M059J (cell line): Measurements from ENCODE around the gene GALNT18. TPM values are rescaled to one million over a fixed set of nuclear protein-coding genes. Genes with fewer than 3 reads are reported as not detected.
A peak's percentile ranks its signal among the peaks of the same experiment; 100 is the strongest.

Experiments
- DNase-seq: peaks from one replicate; pipeline ENCODE4 v3.0.0-alpha.2; 2012; ENCODE audit warnings: low read depth
- total RNA-seq: library from RNA; depleted of rRNA; stranded (reverse); fragments of >200 nt; shearing (Covaris generic); gene quantifications from 2 replicates; pipeline ENCODE4 v1.2.3, GENCODE V29; 2014

The GALNT18 gene
- total RNA-seq, 1 experiment from 2014 or later, result 0.64 TPM

DNA sequence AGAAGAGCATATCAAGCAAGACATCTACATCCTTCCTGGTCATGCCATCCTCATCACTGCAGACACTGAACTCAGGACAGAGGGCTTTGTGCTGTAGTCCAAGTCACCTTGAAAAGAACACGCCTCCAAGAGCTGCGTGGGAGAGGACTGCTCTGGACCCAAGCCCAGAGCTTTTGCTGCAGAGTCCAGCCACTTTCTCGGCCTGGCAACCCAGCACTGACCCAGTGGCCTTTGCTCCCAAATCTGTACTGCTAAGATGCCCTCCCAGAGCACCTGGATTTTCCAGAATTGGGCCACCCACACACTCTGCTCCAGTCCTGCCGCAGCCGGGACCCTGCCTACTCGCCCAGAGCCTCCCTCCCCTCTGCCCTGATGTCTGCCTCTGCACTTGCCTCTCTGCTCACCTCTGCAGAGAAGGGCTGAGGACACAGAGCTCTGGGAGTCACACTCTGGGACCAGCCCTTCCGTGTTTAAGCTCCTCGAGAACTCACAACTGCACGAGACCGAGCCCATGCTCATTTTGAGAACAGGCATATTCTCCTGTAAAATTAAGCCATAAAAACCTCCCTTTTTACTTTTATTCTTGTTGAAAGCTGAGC lies 185.0 kb downstream of the GALNT18 start:
- no peak for DNase-seq

DNA sequence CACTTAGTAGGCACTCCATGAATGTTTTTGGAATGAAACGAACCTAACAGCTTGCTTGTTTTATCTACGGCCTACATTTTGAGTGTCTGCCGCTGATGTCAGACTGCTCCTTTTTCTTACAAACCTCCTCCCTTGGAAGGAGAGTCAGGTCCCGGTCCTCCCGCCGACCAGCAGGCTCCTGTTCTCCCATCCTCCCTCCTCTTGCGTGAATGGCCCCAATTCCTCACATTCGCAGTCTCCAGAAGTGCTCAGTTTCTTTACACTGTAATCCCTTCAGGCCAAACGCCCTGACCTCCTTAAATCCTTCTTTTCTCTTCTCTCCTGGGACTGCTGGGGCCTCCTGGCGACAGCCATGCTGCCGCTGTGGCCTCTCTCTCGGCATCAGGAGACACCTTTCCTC lies 186.2 kb downstream of the GALNT18 start:
- DNase-seq, result no peak

DNA sequence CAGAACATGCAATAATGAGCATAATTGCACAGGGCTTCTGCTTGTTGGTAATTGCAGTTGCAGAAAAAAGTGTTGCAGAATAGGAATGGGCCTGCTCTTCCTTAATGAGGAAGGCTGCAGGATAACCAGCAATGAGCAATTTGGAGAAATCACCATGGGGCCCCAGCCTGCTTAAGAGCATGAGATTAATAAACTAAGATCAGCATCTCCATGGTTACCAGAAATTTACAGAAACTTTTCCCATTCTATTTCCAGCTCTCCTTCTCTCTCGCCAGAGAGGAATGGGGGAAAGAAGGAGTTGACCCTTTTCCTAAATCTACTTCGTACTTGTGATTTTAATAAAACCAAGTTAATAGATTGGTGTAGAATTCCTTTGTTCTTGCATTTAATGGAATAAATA lies 187.8 kb downstream of the GALNT18 start:
- DNase-seq, result no peak

DNA sequence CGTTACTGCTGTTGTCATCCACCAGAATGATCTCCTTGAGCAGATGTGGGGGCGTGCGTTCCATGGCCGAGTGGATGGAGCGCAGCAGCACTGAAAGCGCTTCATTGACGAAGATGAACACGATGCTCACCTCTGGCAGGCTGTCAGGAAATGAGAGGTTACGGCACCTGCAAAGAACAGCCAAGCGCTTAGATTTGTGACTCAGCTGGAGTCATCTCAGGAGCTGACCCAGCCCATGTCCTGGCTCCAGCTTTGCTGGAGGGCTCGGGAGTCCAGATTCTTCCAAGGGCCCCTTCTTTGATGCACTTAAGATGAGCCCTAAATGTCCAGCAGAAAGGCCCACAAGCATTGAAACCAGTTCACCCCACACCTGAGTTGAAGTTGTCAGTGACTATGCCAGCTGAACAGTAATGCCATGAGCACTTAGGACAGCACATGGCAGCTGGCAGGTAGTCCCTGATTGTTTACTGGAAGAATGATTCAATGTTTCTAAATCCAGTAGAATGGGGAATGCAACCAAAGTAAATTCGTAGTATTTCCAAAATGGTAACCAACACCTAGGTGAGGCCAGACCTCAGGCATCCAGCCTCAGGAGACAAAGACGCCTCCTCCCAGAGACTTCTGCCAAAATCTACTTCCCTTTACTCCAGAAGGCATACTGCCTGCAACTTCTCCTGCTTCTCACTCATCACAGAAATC lies 189.0 kb downstream of the GALNT18 start:
- DNase-seq, result no peak

DNA sequence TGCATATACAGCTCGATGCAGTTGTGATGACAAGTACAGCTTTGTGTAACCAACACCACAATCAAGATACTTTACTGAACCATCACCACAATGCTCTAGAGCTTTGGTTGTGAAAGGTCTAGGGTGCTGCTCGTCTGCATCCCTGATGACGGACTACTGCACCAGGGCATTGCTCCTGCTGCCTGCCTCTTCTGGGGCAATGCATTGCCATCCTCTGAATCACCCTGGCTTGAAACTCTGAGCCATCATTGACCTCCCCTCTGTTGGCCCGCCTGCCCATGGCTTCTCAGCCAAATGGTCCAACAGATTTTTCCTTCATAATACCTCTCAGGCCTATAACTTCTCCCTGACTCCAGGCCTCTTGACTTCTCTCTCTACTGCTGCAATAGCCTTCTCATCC lies 191.4 kb downstream of the GALNT18 start:
- peak; percentile 40 for DNase-seq

DNA sequence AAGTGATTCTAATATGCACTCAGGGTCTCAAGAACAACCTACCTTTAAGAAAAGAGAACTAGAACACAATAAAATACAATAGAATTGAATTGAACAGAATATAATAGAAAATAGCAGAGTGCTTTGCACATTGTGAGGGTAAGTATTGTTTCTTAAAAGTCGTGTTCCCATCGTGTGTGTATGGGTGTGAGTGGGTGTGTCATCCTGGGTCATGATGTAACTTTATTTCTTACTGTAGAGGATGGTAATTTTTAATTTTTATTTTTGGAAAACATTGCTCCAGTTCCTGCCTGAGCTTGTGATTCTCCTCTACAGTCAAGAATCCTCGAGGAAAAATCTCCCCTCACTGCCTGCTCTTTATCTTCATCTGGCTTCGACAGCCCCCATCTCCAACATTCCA lies 193.1 kb downstream of the GALNT18 start:
- no peak for DNase-seq

DNA sequence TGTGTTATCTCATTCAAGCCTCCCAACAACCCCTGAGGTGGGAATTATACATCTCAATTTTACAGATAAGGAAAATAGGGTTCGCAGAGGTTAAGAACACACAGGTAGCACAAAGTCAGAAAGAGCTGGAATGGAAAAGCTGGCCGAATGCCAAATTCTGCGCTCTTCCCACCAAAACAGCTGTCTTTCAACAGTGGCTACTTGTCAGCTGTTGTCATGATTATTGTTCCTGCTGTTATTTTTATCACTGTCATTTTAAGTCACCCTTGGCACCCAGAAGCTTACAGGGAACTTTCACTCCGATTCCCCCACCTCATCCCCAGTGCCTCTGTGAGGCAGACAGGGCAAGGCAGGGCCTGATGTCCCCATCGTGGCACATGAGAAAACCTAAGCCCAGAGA lies 194.3 kb downstream of the GALNT18 start:
- no peak for DNase-seq

DNA sequence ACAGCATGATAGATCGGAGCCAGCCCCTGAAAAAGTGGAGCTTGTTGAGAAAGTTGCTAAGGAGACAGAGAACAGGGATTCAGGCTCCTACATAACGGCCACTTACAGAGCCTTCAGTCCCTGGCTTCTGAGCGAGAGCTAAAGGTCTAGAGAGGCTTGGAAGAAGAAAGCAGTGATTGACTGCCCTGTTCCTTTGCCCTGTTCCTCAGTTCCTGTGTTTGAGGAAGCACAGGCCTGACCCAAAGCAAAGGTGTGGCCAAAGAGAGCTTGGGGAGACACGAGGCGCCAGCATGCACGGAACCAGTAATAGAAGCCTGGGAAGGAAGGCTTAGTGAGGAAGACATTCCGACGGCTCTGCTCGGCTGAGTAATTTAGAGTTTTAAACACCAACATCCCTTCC lies 194.7 kb downstream of the GALNT18 start:
- DNase-seq, result no peak

DNA sequence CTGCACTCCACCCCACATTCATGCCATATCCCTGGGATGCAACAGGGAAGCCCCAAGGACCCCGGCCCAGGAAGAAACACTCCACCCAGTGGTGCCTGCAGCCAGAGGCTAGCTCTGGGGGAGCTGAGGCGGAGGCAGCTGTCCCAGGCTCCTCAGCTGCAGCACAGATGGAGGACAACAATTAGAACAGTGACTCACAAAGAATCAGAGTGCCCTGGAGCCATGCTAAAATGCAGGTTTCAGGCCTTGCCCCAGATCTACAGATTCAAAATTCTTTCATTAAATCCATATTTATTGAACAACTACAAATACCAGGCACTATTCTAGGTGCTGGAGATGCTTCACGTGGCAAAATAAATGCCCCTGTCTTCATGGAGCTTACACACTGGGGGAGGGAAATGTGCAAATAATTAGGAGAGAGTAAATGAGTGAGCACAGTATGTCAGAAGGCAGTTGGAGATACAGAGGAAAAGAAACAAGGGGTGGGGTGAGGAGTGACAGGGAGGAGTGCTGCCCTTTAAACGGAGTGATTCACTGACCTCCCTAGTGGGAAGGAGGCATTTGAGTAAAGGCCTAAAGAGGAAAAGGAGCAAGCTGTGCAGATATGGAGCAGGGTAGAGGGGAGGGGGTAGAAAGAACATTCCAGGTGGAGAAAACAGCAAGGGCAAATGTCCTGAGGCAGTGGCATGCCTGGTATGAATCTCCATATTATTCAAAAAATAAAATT lies 195.4 kb downstream of the GALNT18 start:
- DNase-seq, result peak; percentile 27

DNA sequence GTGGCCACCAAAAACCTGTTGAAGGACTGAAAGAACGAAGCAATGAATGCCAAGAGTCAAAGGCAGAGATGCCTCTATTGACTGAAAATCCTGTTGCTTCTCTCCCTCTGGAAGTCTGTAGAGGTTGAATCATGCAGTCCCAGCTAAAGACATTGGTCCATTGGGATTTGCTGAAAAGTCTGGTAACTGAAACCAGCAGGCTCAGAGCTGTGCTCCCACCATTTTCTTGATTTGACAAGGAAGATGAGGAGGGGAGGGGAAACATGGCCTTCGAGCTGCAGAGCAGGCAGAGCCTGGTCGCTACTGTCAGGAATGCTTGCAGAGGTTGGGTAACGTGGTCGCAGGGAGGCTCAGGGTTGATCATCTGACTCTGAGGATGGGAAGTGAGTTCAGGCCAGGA lies 196.0 kb downstream of the GALNT18 start:
- DNase-seq, result no peak

DNA sequence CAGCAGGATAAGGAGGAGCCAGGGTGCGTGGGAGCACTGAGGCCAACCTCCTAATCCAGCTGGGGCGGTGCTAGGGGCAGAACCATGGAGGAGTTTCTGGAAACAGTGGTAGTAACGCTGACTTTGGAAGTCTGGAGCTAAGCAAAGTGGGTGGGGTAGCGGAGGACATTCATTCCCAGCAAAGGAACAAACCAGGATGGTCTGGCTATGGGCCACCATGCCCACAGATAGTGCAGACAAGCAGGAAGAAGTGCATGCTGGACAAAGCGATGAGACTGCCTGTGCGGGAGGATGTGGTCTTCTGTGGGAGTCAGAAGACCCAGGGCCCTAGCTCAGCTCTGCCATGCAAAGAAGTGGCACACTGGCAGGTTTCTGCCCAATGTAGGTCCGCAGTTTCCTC lies 197.1 kb downstream of the GALNT18 start:
- DNase-seq, result no peak

DNA sequence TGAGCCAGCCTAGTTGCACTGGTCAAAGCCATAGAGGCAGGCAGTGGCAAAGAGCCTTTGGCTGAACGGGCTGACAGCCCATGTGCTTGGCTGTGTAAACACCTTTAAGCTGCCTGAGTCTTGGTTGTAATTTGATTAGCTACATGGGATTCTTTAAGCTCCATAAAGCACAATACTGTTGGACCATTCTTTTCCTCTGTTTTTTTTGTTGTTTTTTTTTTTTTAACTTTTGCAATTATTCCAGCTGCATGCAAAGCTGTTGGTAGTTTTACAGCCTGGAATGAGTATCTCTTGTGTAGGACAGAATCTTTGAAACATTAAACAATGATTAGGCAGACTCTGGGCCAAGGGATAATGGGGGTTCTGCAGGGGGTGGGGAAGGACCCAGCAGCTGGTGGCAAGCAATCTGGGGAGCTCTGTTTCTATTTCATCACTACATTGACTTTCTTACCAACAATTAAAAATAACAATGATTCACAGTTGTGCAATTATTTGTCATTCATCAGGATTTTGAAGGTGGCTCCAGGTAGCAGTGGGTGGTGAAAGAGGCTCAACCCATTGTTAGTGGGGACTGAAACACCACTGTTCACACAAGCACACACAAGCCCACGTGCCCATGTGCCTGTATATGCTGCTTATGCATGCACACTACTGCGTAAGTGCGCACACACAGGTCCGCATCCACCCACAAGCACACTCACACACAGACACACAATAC lies 199.2 kb downstream of the GALNT18 start:
- no peak for DNase-seq

DNA sequence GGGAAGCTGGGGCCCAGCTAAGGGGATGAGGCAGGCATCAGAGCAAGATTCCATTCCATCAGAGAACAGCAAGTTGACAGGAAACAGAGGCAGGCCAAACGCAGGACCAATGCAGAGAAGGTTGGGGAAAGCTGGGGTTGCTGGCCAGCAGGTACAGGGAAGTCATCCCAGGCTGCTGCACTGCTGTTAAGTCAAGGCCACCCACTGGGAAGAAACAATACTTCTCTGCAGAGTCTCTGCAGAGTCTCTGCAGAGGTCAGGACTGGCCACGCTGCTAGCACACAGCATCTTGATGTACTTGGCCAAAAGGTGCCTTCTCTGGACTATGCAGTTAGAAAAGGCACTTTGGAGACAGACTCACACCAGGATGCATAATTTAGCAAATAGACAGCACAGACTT lies 200.3 kb downstream of the GALNT18 start:
- no peak for DNase-seq

DNA sequence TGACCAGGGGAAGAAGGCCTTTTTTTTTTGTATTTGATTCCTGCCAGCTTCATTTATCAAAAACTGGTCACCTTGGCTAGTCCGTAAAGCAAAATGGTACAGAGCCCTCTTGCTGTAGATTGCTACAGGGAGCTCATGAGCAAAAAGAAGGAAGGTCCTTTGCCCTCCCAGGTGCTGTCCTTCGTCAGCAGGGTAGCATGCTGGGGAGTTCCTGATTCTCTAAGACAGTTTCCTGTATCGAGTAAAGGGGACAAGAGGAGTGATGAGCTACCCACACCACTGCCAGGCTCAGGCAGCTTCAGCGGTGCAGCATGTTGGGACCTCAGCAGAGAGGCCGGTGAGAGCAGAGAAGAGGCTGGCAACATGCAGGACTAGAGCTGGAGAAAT lies 200.9 kb downstream of the GALNT18 start:
- DNase-seq, result no peak

DNA sequence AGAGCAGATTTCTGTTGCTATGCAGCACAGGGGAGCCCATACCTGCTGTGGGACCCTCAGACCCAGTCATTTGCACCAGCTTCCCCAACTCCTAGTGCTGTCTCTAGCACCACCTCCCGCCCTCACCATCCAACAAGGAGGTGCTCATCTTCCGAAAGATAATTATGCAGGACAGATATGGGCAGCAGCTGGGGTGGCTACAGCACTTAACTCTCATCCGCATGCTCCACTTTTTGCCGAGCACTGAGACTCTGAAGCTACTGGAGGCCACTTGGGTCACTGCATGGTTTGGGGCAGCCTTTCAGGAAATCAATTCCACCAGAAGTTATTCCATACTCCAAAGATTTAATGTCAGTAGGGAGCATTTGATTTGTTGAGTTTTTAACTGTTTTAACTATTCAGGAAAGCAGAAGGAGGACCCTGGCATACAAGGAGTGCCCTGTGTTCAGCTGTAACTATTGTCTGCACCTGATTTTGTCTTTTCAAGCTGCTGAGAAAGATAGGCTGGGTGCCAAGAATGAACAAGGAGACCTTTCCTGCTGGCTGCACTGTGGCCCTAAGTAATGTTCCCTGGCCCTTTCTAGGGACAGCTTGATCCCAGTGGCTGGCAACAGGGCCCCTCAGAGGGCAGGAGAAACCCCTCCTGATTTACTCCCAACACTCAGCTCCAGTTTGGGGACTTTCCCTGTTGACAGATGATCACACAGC lies 201.5 kb downstream of the GALNT18 start:
- DNase-seq, result no peak

DNA sequence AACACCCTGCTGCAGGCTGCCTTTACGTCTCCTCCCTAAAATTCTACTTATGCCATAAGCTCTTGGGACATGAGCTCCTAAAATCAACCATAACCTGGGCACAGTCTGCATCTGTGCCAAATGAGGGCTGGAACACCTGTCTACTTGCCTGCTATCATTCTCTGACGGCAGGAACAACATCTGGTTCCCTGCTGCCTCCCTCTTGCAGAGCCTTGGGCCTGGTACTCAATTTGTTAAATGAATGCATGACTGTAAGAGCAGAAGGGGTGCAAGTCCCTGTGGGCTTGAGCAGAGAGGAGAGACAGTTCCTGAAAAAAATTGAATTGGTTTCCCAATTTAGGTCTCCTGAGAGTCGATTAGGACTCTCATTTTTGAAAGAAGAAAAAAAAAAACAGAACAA lies 202.1 kb downstream of the GALNT18 start:
- DNase-seq, result no peak

DNA sequence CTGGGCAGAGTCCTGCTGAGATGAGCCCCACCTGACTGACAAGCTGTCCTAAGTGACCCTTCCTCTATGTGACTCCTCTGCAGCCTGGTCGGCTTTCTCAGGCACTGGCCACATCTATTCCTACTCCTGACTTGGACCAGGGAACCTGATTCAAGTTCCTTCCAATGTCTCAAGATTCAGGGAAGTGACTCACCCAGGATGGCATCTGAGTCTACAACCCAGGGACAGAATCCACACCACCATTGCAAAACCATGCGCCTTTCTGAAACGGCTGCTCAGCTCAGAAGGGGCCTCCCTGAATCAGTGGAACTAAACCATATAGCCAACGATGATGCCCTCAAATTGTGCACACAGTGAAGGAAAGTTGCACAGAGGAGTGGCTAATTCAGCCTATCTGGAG lies 204.9 kb downstream of the GALNT18 start:
- peak; percentile 84 for DNase-seq

DNA sequence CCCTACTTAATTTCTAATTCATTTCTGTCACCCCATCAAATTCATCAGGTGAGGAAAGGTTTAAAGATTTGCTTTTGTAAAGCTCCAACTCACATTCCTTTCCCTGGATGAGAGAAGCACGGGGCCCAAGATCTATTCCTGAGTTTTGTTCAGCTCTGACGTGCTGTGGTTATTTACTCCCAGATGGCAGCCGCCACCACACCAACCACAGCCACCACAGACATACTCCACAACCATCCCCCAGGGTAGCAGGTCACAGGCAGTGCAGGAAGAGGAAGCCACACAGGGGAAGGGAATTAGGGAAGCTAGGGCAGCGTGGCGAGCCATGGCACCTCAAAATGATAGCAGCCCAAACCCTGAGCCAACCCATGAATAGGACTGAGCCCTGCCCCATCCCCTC lies 205.3 kb downstream of the GALNT18 start:
- DNase-seq, result peak; percentile 88

DNA sequence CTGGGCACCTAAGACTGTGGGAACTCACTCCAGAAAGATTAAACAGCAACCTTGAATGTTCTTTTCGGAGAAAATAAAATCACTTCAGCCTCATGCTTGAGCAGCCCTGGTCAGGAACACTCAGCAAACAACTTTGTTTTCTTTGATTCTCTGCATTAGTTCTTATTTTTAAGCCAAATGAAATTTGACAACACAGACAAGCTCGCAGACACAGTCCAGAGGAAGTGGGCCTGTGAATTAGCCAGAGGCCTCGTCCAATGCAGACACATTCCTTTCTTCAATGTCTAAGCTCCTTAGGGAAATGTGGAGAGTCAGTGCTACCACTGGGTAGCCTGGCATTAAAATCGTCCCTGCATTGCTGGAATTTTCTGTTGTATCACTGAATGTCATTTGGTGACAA lies 205.9 kb downstream of the GALNT18 start:
- DNase-seq, result peak; percentile 26

DNA sequence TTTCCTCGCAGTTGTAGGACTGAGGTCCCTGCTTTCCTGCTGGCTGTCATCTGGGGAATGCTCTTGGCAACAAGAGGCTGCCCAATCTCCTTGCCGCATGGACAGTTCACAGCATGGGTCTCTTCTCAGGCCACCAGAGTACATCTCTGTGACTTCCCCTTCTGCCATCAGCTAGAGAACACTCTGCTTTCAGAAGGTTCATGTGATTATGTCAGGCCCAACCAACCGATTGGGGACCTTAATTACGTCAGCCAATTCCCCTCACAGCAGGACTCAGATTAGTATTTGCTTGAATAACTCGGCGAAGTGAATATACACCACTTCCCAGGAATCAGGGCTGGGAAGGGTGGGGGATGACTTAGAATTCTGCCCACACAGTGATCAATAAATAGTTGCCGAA lies 206.8 kb downstream of the GALNT18 start:
- no peak for DNase-seq

DNA sequence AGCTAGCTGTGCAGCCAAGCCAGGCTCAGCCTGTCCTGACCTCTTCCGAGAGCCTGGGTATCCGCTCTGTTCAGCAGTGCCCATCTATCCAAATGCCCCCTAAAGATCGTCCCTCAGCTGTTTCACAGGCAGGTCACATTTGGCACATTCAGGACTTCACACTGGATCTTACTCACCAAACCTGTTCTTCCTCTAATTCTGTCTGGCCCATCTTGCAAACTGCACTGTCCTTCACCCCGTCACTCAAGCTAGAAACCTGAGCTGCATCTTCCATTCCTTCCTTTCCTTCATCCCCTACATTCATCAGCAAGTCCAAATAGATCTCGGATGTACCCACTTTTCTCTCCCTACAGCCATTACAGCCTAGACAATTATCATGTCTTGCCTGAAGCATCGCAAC lies 208.0 kb downstream of the GALNT18 start:
- DNase-seq, result no peak

DNA sequence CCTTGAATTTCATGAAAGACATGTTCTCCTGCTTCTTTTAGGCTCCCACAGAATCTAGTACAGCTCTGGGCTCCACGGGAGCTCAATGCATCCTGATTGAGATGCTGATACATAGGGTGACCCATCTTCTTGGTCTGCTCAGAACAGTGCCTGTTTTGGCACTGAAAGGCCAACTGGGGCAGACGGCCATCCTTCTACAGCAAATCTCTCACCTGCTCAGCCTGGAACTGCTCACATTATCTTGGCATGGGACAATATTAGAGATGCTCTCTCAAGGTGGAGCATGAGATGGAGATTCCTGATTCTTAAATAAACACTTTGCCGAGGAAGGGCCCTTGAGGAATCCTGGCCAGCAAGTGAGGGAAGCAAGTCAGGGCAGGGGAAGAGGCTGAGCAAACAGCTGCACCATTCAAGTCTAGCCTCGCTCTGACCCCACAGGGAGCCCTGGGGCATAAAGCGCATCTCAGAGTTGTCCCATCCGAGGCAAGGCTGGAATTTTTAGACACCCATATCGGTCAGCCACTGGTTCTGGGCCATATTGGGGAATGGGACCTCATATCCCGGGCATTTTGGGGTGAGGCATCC lies 210.3 kb downstream of the GALNT18 start:
- no peak for DNase-seq
